CD4-positive, alpha-beta T cell treated with Interleukin-12 subunit alpha and Interleukin-12 subunit beta, for 1 hour (primary cell): Measurements from ENCODE around the gene XRCC1.
A peak's percentile ranks its signal among the peaks of the same experiment; 100 is the strongest.
"Not testable (repeated sequence)": the region's sequence is repeated elsewhere in the genome, so short reads cannot be mapped to it uniquely, and the experiment has no call there.

Experiments used
- DNase-seq: peaks from one replicate; pipeline ENCODE4 v3.0.0-alpha.2; 2020

XRCC1 gene

DNA sequence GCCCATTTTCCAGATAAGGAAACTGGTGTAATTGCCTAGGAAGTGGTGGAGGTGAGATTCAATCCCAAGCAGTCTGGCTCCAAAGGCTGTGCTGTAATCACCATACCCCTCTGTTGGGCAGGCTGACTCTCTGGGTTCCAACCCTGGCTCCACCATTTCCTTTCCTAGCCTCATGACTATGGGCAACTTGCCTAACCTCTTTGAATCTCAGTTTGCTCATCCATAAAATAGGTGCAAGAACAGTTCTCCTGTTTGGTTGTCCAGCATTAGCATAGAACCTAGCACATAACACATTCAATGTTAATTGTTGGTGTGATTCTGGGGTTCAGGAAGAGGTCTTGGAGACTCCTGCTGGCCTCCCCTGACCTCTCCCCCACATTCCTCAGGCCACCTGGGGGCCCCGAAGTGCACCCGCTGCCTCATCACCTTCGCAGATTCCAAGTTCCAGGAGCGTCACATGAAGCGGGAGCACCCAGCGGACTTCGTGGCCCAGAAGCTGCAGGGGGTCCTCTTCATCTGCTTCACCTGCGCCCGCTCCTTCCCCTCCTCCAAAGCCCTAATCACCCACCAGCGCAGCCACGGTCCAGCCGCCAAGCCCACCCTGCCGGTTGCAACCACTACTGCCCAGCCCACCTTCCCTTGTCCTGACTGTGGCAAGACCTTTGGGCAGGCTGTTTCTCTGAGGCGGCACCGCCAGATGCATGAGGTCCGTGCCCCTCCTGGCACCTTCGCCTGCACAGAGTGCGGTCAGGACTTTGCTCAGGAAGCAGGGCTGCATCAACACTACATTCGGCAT lies 23.3 kb upstream of the XRCC1 start:
- DNase-seq = no peak

DNA sequence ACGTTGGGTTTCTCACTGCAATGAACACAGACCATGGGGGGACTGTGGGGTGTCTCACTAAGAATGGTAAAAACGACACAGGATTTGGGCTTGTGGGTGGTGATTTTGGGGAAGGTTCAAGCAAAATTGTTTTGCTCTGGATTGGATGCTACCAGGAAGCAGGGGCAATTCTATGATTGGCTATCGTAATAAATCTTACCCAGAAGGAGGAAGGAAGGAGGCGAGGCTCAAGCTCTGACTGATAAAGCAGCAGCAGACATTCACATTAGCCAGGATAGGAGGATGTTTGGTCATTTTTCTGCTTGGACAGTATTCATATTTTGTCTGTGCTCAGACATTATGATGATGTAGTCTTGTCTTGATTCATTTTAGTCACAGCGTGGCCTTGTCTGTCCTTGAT lies 22.5 kb upstream of the XRCC1 start:
- no peak for DNase-seq

DNA sequence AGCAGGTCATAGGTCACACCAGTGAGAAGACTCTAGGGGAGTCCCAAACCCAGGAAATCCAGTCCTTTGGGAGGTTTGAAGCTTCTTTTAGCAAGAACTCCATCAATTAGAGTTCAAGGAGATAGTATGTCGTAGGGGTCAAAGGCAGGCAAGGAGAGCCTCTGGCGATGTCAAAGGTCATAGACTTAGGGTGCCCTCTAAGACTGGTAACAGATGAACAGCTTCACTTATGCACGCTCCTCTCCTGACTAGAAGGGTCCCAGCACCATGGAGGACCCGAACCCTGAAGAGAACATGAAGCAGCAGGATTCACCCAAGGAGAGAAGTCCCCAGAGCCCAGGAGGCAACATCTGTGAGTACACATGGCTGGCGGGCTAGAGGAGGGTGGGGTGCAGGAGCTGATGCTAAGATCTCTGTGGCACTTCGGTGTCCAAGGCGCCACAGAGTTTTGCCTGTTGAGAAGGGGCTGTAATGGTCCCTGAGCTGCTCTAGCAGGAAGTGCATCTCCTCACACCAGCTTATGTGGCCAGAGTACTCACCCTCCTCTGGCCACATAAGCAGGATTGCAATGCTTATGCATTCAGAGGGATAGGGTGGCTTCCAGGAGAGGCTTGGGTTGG lies 21.6 kb upstream of the XRCC1 start:
- DNase-seq = no peak

DNA sequence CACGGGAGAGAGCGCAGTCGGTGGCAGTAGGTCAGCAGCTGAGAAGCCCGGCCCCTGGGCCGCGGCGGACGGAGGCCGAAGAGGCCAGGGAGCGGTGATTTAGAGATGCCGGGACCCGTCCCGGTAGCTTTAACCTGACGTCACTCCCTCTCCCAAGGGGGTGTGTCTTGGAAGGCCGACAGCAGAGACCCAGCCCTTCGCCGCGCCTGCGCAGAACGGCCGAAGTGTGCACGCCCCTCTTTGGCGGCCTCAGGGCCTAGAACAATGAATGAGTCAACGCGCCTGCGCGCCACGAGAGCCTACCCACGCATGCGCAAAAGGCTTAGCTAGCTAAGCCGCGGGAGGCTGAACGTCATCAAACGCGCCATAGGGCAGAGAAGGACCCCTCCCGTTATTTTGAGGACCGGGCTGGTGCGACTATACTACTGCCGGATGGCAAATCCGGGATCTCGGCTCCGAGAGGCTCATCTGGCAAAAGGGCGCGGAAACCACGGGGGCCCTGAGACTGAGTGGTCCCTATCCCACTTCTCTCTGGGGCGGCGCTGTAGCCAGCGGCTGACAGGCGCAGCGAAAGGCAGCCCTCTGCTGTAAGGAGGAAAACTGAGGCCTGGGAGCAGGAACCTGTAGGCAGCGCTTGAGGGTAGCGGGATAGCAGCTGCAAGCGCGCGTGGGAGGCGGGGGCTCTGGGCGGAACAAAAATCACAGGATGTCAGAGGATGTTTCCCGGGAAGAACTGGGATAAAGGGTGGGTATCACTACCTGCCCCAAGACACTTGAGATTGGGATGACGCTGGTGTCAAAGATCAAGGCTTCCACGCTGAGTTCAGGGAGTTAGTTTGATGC lies 20.9 kb upstream of the XRCC1 start, which contains the start of the genes IRGQ and ZNF576:
TSS of gene IRGQ (minus strand) at position 136 of the 843 bp plus-strand sequence. CDS start 796 bp downstream, outside the sequence.
TSS of gene ZNF576 (plus strand) at position 597 of the 843 bp plus-strand sequence. CDS start 514 bp downstream, outside the sequence.
- peak; percentile 100 for DNase-seq

DNA sequence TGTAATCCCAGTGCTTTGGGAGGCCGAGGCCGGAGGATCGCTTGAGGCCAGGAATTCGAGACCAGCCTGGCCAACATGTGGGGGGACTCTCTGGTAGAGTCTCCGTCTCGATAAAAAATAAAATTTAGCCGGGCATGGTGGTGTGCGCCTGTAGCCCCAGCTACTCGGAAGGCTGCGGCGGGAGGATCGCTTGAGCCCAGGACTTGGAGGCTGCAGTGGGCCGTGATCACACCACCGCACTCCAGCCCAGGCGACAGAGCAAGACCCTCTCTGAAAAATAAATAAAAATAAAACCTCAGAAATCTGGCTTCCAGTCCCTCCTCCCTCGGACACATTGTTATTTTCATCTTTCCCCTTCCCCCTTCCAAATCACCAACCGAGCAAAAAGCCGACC lies 20.3 kb upstream of the XRCC1 start:
- no peak for DNase-seq

DNA sequence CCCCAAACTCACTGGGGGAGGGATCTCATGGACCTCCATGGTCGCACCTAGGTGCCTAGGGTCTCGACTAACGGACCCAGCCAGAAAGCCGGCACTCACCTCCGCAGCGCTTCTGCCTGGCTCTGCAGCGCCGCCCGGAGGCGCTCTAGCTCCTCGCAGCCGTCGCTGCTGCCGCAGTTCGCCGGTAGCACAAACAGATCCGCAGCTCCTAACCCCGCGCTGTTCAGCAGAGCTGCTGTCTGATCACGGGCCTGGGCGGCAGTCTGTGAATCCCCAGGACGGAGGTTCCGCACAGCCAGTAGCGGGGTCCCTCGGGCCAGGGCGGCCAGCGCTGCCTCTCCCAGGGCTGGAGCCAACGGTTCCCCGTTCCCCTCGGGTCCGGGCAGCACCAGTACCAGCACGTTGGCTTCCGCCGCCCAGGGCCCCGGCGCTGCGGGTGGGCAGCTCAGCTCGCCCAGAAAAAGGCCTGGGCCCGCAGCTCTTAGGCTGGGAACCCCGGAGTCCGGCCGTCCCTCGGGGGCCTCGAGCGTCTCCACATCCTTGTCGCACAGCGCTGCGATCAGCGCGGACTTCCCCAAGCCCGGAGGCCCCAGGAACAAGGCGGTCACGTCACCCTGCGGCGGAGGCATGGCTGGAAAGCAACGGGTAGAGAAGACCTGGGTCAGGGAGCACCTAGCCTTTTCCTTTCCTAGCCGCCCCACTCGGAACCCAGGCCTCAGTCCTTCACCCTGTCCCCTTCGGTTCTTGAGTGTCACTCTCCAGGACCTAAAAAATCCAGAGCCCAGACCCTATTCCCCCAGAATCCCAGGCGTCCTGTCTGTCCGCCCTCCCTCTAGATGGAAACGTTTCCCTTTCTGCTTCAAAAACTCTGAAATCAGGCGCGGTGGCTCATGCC lies 19.6 kb upstream of the XRCC1 start:
- DNase-seq = peak; percentile 81

DNA sequence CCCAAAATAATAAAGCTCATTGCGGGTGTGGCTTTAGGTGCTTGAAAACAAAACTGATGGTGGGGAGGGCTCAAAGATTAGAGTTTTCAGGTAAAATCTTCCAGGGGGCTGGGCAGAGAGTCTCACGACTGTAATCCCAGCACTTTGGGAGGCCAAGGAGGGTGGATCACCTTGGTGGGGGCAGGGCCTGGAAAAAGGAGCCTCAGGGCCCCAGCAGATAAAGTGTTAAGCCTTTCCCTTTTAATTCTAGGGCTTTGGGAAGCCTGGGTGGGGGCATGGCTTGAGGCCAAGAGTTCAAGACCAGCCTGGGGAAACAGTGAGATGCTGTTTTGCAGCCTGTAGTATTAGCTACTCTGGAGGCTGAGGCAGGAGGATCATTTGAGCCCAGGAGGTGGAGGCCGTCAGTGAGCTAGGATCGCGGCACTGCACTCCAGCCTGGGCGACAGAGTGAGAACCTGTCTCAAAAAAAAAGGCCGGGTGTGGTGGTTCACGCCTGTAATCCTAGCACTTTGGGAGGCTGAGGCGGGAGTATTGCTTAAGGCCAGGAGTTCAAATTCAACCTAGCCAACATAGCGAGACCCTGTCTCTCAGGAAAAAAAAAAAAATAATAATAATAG lies 18.9 kb upstream of the XRCC1 start:
- DNase-seq = no peak

DNA sequence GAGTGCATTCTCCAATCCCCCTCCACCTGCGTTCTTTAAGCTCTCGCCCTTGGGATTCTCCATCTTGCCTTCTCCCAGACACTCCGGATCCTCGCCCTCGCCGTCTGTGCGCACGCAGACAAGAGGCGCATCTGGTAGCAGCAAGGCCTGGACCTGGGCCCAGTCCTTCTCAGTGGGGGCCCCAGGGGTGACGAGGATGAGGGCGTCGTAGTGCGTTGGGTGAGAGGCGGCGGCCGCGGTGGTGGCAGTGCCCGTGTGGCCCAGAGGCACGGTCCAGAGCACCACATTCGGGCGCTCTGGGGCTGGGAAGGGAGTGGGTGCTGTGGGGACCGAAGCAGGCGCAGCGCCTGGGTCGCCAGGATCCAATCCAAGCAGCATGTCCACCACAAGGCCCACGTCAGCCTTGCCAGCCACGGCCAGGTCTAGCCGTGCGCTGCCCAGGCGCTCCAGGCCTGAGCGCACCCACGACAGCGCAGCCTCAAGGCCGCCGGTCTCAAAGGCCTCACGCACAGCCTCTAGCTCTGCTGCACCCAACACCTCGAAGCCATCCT lies 17.5 kb upstream of the XRCC1 start:
- no peak for DNase-seq

DNA sequence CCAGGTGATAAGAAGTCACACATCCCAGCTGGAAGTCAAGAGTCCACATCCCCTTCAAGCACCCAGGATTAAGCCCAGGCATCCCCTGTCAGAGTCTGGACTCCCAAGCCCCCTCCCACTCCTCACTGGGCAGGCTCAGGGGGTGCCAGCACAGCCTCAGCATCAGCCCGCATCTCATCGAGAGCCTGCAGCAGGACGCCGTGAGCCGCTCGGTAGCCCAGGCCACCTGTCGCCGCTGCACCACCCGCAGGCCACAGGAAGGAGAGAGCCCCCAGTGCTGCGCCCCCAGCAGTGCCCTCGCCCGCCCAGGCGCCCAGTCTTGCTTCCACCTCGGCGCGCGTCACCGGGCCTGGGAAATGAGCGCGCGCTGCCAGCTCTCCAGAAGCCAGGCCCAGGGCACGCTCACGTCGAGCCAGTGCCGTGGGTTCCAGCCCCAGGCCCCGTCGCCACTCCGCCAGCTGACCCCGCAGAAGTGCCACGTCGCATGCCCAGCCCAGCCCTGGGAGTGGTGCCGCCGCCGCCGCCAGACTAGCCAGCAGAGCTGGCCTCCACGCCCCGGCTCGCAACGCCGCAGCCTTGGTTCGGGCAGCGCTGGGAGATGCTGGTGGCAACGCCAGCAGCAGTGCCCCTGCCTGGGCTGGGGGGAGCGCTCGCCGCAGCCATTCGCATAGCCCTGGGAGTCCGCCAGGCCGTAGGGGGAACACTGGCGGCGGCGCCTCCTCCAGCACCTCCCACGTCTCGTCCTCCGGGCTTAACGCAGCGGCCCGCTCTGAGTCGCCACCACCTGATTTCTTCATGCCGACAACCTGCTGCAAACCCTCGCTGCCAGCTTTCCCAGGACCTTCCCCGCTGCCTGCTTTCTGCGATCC lies 16.8 kb upstream of the XRCC1 start:
- DNase-seq = no peak

DNA sequence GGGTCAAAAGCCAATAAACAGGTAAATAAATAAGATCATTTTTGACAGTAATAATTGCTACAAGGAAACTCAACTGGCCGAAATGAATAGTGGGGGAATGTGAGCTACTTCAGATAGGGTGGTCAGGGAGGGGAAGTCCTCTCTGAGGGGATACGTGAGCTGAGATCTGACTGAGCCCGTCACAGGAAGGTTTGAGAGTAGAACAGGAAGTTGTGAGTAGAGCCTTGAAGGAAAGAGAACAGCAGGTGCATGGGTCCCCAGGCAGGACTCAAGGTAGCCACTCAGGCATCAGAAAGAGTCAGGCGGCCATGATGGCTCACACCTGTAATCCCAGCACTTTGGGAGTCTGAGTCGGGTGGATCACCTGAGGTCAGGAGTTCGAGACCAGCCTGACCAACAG lies 14.4 kb upstream of the XRCC1 start:
- no peak for DNase-seq

DNA sequence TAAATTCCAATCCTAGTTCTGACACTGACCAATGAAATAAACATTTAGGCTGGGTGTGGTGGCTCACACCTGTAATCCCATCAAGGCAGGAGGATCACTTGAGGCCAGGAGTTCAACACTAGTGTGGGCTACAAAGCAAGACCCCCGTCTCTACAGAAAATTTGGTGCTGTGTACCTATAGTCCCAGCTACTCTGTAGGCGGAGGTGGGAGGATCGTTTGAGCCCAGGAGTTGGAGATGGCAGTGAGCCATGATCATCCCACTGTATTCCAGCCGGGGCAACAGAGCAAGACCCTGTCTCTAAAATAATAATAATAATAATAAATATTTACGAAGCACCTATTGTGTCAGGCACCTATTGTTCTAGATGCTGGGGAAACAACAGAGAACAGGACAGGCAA lies 13.9 kb upstream of the XRCC1 start:
- DNase-seq = no peak

DNA sequence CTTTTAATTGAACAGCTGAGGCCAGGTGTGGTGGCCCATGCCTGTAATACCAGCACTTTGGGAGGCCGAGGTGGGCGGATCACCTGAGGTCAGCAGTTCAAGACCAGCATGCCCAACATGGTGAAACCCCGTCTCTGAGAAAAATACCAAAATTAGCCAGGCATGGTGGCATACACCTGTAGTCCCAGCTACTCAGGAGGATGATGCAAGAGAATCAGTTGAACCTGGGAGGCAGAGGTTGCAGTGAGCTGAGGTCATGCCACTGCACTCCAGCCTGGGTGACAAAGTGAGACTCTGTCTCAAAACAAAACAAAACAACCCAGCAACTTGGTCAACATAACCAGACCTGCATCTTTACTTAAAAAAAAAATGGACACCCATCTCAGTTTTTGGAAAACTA lies 11.7 kb upstream of the XRCC1 start:
- DNase-seq = not testable (repeated sequence)

DNA sequence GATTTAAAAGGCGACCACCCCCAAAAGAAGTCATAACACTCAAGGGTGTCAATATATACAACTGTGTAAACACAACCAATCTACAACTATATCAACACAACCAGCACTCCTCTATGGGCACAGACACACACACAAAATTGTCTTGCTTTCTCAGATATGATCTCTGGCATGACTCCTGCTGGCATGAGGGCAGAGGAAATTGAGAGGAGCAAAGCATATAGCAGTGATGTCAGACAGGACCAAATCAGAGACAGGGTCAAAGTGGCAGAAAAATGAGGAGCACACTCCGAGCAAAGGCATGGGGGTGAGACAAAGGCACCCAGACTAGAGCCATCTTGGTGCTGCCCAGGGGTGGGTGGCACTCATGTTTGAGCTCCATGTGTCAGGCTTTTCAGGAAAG lies 11.0 kb upstream of the XRCC1 start:
- no peak for DNase-seq

DNA sequence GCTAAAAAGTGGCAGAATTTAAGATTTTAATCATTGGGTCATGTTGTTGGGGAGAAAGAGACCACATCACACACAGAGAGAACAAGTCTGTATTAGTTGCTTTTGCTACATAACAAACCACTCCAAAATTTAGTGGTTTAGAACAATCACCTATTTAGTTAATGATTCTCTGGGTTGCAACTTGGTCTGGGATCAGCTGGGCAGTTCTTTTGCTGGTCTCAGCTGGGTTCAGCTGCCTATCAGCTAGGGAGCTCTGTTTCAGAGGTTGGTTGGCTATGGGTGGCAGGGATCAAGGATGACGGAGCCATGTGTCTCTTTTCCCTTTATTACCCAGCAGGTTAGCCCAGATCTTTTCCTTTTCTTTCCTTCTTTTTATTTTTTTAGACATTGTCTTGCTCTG lies 9.2 kb upstream of the XRCC1 start:
- no peak for DNase-seq

DNA sequence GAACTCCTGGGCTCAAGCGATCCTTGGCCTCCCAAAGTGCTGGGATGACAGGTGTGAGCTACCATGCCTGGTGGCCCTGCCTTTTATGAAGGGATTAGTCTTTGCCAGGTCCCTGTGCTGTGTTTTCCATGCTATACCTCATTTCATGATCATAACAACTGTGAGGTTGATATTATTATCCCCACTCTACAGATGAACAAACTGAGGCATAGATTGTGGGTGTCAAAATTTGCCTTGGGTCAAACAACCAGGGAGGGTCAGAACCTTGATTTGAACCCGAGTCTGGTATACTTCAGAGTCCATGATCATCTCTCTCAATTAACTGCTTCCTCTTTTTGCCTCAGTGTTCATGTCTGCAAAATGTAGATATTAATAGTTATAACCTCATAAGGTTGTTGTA lies 7.2 kb upstream of the XRCC1 start:
- no peak for DNase-seq

DNA sequence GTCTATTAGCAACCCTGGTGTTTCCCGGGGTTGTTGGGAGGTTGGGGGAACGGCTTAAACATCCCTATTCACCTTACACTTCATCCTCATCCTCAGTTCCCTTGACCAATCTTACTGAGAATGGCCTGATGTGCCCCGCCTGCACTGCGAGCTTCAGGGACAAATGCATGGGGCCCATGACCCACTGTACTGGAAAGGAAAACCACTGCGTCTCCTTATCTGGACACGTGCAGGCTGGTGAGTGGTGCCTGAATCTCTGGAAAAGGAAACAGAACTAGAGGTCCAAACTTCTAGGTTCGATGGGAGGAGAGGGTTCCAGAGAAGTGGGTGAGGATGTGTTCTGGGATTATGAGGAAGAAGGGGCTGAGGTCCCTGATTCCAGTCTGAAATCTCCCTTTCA lies 6.1 kb upstream of the XRCC1 start:
- DNase-seq = no peak

DNA sequence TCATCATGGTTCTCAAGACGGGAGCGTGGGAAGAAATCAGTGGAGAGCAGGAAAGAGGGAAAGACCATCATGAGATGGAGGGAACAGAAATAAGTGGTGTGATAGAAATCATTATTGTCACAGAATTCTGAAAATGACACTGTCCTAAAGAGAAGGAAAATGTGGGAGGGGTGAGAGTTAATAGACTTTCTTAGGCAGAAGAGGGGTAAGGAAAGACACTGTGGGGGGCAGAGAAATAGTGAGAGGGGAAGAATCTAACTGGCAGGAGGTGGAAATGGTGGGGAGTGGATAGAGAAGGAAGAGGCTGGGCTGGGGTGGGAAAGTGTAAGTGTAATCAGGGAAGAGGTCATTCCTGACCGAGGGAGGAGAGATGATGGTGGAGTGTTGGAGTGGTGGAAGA lies 3.5 kb upstream of the XRCC1 start:
- DNase-seq = no peak

DNA sequence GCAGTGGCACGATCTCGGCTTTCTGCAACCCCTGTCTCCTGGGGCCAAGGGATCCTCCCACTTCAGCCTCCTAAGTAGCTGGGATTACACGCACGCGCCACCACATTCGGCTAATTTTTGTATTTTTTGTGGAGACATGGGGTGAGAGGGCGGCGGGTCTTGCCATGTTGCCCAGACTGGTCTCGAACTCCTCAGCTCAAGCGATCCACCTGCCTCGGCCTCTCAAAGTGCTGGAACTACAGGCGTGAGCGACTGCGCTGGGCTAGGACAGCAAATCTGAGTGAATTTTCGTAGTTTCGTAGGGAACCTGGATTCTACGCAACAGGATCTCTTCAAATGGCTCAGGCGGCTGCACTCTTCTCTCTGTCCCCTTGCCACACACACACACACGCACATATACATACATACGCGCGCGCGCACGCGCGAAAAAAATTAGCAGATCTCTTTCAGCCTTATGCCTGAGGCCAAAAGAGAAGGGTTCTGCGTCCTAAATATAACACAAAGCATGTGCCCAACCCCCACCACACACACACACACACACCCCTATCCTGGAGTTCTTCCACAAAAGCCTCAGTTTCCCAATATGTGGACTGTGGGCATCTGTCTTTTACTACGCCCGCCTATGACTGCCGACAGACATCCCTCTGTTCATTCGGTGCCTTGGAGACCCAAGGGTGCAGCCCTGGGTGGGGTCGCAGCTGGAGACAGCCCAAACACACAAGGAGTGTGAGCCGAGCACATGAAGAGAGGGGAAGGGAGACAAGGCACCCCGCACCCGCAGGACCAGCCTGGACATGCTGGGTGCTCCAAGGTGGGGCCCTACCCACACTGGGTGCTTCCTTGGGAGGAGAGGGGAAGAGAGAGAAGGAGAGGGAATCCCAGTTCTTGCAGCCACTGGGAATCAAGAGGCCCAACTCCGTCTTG lies 890 bp upstream of the XRCC1 start:
- no peak for DNase-seq

DNA sequence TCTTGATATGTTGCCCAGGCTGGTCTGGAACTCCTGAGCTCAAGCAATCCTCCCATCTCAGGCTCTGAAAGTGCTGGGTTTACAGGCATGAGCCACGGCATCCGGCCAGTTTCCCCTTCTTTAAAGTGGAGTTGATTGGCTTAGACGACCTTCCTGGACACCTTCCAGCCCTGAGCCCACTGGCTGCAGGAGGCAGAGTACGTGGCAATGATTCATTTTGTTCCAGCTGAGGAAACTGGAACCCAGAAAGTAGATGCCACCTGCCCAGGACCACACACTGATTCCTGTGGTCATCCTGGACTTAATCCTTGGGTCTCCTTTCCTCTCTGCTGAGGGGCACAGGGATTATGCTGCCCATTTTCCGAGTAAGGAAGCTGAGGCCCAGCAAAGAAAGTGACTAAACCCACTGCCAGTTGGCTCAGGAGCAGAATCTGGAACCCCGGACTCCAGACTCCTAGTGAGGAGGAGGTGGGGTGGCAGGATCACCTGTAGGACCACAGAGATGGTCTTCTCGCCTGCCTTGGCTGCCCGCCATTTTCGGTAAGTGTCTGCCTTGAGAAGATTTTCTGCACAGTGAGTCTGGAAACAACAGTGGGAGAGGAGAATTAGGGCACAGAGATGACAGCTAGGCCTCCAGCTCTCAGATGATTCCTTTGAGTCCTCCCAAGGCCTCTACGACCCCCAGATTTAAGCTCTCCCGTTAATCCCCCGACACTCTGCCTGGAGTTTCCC lies 737 bp downstream of the XRCC1 start:
- DNase-seq = no peak
